Esophagus mucosa (tissue), 1 donor: ENCODE results near the gene SPOP. TPM values are rescaled to one million over a fixed set of nuclear protein-coding genes. Genes with fewer than 3 reads are reported as not detected.

ENCODE experiments used
- ATAC-seq: fragments of 200-7000 bp; cut with Tn5 transposase; one replicate; pipeline ENCODE4 v1.9.1; 2020
- total RNA-seq: library from RNA; stranded (reverse); gene quantifications from one replicate; pipeline ENCODE4 v1.2.4, GENCODE V29; 2023
- donor health status: DM: yes; HTN: yes; CAD: no.

SPOP gene
- total RNA-seq, 1 donor from 2014 or later, result 27.9 TPM

DNA sequence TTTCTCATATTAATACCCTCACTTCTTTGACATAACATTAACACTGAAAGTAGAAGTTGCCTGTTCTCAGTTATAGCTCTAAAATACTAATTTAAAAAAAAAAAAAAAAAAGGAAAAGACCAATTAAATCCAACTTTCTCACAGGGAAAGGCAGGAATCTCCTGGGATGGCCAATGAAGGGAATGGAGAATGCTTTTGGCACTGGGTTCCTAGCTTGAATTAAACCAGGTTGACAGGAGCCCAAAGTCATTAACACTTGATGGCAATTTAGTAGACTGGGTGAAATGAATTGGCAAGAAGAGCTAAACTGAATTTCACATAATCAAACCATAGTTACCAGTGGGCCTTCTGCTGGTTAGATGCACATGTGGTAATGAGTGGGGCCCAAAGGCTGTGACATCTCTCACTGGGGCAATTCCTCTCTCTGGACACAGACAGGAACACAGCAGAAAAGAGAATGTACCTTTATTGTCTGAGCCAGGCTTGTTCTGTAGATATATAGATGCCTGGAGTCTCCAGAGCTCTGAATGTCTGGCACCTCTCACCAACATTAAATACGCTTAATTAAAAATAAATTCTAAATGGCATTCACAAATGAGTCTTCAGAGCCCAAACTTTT is 64.6 kb downstream of the SPOP start:
- no peak for ATAC-seq

GRCh38 chr17:49612726-49613125 is 65.2 kb downstream of the SPOP start:
- ATAC-seq, result no peak

- ATAC-seq, result no peak
Measured at GRCh38 chr17:49610883-49611584, 66.9 kb downstream of the SPOP start.

GRCh38 chr17:49604314-49604869 is 73.5 kb downstream of the SPOP start:
- ATAC-seq, result no peak

DNA sequence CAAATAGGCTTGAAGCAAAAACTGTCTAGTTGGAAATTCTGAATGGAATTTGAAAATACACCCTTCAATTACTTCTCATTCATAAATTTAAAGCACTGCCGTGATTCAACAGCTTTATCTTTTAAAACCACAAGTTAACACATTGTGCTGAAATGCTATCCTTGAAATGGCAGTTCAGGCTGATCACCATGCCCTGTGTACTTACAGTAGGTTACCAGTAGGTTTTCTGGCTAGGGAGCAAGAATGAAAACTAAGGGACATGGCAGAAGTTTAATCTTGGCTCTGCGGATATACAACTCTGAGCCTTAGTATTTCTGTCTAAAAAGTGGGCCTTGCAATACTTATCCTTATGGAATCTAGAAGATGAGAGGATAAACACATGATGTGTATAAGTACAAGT is 74.2 kb downstream of the SPOP start:
- no peak for ATAC-seq

GRCh38 chr17:49603238-49603637 is 74.7 kb downstream of the SPOP start:
- no peak for ATAC-seq

DNA sequence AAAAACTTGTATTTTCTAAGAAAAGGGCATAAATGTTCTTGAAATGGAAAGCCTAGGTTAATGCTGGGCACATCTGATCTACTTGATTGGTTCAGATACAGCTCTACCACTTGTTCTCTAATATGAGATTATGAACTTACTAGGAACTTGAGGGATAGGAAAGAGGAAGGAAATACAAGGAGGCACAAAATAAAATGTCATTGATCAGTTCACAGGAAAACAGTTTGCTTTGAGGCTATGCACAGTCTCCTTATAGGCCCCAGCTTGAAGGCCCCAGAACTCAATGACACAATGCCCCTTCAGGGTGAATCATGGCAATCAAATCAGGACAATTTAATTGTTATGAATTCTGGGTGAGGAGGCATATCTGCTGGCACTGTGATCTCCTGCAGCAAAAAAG is 75.1 kb downstream of the SPOP start:
- no peak for ATAC-seq

DNA sequence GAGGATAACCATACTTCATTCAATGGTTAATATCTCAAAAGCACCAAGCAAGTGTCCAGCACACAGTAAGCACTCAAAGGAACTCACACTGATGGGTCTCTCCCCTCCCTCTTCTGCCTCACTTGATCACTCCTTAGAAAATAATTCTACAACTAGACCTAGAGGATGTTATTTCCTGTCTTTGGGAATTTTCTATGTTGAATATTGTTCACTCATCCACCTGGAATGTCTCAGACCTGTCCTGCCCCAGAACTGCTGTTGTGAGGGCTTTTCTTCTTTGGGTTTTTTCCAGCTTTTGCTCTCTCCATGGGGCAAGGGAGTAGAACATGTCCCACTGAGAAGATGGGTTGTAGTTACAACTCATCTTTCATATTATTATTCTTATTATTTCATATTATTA is 76.9 kb downstream of the SPOP start:
- no peak for ATAC-seq

DNA sequence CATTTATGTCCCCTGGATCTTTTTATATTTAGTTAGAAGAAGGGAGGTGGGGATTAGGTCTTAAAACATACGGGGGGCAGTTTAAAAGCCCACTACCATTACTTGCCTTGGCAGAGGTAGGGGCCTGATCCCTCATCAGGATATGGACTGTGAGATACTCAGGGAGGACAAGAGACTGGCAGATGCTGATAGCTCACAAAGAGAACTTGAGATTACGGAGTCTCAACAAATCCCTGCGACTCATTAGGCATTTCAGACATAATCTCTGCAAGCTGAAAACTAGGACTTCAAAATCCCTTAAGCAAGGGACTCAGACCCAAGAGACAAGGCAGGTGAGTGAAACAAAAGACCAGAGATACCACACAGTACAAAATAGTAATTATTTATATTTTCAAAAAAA is 79.0 kb downstream of the SPOP start:
- no peak for ATAC-seq

DNA sequence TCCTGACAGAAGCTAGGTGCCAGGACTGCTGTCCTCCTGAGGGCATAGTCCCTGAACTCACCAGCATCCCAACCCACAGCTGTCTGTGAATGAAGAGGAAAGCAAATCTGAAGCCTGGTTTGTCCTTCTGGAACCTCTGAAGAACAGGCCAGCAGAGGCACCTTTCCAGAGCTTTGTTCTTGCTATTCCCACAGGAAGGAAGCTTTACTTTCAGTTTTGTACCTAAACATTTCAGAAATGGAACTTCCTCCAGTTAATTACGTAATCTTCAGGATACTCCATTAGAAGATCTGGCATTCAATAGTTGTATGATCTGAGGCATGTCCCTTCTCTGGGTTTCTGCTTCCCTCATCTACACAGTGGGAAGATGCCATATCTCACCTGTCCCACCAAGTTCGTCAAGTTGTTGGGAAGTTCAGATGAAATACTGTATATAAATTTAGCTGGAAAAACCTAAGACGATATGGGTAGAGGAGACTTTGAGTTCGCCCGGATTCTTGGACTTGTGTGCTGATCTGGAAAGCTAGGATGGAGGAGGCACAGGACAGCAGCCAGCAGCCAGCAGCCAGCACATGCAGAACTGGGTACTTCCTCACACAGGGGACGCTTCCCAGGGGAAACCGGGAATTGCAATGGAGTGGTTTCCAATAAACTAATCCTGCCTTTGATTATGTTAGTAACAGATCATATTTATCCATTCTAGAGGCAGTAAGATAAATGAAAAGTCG is 79.8 kb downstream of the SPOP start:
- ATAC-seq, result no peak

DNA sequence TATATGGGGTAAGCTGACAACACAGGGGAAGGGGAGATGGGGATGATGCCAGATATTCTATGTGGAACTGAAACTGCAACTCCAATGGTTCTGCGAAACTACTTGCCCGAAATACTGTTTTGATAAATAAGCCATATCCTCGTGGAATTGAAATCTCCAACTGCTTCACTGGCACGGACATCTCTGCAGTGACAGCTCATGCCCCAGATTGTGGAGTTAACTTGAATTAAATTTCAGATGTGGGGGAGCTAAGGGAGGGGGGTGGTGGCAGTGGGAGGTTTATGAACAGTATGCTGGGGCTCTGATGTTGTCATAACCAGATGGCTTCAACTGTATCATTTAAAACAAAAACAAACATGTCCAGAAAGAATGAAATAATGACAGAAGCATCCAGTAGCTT is 80.5 kb downstream of the SPOP start:
- ATAC-seq, result no peak

- ATAC-seq, result no peak
Measured at GRCh38 chr17:49596613-49597244, 81.2 kb downstream of the SPOP start.

- no peak for ATAC-seq
Measured at GRCh38 chr17:49595980-49596379, 81.9 kb downstream of the SPOP start.

- ATAC-seq, result no peak
Measured at GRCh38 chr17:49595328-49595727, 82.6 kb downstream of the SPOP start.

- ATAC-seq, result no peak
Measured at GRCh38 chr17:49592263-49592662, 85.6 kb downstream of the SPOP start.

- no peak for ATAC-seq
Measured at GRCh38 chr17:49590874-49591273, 87.0 kb downstream of the SPOP start.

- ATAC-seq, result no peak
Measured at GRCh38 chr17:49589577-49589927, 88.3 kb downstream of the SPOP start.

DNA sequence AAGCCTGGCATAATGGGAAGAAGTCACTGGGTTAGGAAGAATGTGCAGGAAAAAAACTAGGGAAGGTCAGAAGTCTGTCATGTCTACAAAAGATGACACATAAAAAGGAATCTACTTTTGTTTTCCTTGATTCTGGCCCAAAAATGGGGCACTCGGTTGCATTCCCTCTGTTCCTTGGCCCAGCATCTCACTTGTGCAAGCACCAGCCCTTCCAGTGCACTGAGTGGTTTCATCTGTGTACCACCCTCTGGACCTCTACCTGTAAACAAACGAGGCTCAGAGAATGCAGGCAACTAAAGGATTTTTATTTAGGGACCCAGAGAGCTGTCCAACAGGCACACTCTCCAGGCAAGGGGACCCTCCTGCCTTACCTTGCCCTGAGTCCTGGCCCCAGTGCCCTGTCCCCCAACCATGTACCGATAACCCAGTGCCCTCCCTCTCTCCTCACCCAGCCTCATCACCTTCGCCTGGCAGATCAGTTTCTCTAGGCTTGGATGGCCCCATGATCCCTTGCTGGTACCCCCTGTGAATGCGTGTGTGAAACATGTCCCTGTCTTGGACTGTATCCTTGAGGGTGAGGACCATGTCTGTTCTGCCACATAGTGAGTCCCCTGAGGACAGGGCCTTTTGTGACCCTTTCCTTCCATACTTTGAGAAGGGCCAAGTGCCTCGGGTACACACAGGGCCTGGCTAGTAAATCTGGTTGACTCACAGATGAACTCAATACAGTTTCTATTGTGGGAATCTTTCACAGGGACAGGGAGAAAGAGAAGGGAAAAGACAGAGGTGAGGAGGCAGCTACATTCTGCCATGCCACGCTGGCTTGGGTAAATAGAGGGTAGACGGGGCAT is 88.9 kb downstream of the SPOP start:
- ATAC-seq, result no peak

- no peak for ATAC-seq
Measured at GRCh38 chr17:49588312-49588711, 89.6 kb downstream of the SPOP start.

- no peak for ATAC-seq
Measured at GRCh38 chr17:49587366-49588073, 90.4 kb downstream of the SPOP start.

DNA sequence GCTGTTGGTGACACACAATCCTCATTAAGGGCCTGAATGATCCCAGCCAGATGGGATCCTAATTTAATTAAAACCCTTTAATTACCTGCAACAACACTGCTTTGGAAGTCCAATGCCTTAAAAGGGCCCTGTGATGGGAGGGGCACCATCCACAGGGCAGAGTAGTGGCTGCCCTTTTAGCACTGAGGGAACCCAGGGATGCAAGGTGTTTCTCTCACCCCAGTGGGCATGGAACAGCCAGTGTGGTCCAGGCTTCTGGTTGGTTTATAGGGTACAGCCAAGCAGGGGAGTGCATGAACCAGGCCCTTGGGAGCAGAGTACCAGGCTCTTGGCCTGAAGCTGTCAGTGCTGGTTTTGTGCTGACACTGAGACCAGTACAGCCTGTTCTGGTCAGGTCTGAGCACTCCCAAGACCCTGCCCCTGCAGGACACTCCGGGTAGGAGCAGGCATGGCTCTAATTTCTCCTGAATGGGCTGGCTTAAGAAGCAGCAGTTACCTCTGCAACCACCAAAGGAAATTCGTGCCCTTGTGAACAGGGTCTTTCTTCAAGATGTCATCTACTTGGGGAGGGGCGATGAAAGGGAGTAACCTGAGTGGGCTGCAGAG is 92.4 kb downstream of the SPOP start:
- ATAC-seq, result peak; percentile 63
